GM23248 (cell line): Measurements from ENCODE around the gene SNX27. TPM values are rescaled to one million over a fixed set of nuclear protein-coding genes. Genes with fewer than 3 reads are reported as not detected.

Experiments used
- DNase-seq: peaks from one replicate; pipeline ENCODE4 v3.0.0-alpha.2; 2015
- H2AFZ ChIP-seq: fragments of 200-600 bp; sonication (generic); 2 replicates; pipeline ENCODE4 v1.6.1; 2016; ENCODE audit warnings: antibody characterized with exemption
- H3F3A ChIP-seq: fragments of 200-600 bp; sonication (generic); 2 replicates; pipeline ENCODE4 v1.6.1; 2016; ENCODE audit warnings: mild to moderate bottlenecking, antibody characterized with exemption, mixed run types; ENCODE audit not compliant: insufficient read depth
- H3K27ac ChIP-seq: fragments of 200-600 bp; sonication (generic); 2 replicates; pipeline ENCODE4 v1.5.1; 2016; ENCODE audit warnings: mild to moderate bottlenecking
- H3K27me3 ChIP-seq: fragments of 200-600 bp; sonication (generic); replicated peaks from 2 replicates; pipeline ENCODE4 v1.6.1; 2016; ENCODE audit warnings: mild to moderate bottlenecking; ENCODE audit not compliant: insufficient read depth
- H3K36me3 ChIP-seq: fragments of 200-600 bp; sonication (generic); 2 replicates; pipeline ENCODE4 v1.6.1; 2016; ENCODE audit warnings: low read depth, mild to moderate bottlenecking
- H3K4me1 ChIP-seq: fragments of 200-600 bp; sonication (generic); 2 replicates; pipeline ENCODE4 v1.6.1; 2016; ENCODE audit warnings: mild to moderate bottlenecking; ENCODE audit not compliant: insufficient read depth
- H3K4me2 ChIP-seq: fragments of 200-600 bp; sonication (generic); one replicate; pipeline ENCODE4 v1.6.1; 2016; ENCODE audit warnings: mild to moderate bottlenecking; ENCODE audit not compliant: unreplicated experiment
- H3K4me3 ChIP-seq: fragments of 200-600 bp; sonication (generic); 2 replicates; pipeline ENCODE4 v1.5.1; 2016; ENCODE audit warnings: mild to moderate bottlenecking
- H3K79me2 ChIP-seq: fragments of 200-600 bp; sonication (generic); 2 replicates; pipeline ENCODE4 v1.6.1; 2016; ENCODE audit warnings: mild to moderate bottlenecking; ENCODE audit not compliant: insufficient read depth
- H3K9ac ChIP-seq: fragments of 200-600 bp; sonication (generic); 2 replicates; pipeline ENCODE4 v1.6.1; 2016; ENCODE audit warnings: mild to moderate bottlenecking
- H3K9me2 ChIP-seq: fragments of 200-600 bp; sonication (generic); 2 replicates; pipeline ENCODE4 v1.6.1; 2016; ENCODE audit warnings: mixed run types, mild to moderate bottlenecking, moderate library complexity; ENCODE audit not compliant: insufficient read depth
- H3K9me3 ChIP-seq: fragments of 200-600 bp; sonication (generic); one replicate; pipeline ENCODE4 v1.6.1; 2017; ENCODE audit warnings: low read depth
- H4K20me1 ChIP-seq: fragments of 200-600 bp; sonication (generic); 2 replicates; pipeline ENCODE4 v1.6.0; 2016; ENCODE audit not compliant: insufficient read depth
- EZH2 ChIP-seq: fragments of 200-600 bp; sonication (generic); IDR thresholded peaks from 2 replicates; pipeline ENCODE4 v1.6.1; 2018; ENCODE audit warnings: antibody characterized with exemption, mild to moderate bottlenecking; ENCODE audit not compliant: insufficient read depth, poor library complexity, severe bottlenecking
- EZH2phosphoT487 ChIP-seq: fragments of 200-600 bp; sonication (generic); IDR thresholded peaks from 2 replicates; pipeline ENCODE4 v1.6.1; 2018; ENCODE audit warnings: antibody characterized with exemption, moderate library complexity, mild to moderate bottlenecking, low read depth; ENCODE audit not compliant: insufficient read depth
- WGBS, 2 experiments: methylation state at CpG; one replicate each; pipeline ENCODE4 v1.1.6; 2015 to 2017; ENCODE audit warnings: low lambda C conversion rate in 2 of 2, low coverage in 1 of 2; ENCODE audit errors: missing lambda C conversion rate in 2 of 2; 5-methylcytosine and 5-hydroxymethylcytosine counted together
- in situ Hi-C: fragments of 300-500 bp; cut with MboI; formaldehyde crosslinking; loops from 2 replicates; pipeline ENCODE4 v1.15.0; 2020
- polyA plus RNA-seq: library from polyadenylated mRNA; unstranded; fragments of >200 nt; fragmentation: Nextera tagmentation; extraction: Ambion mirVana; gene quantifications from 2 replicates; pipeline ENCODE4 v1.2.1, GENCODE V29; 2016
- total RNA-seq: library from RNA; depleted of rRNA; stranded (reverse); fragments of >200 nt; shearing (Covaris generic); gene quantifications from 2 replicates; pipeline ENCODE4 v1.2.3, GENCODE V29; 2014

Gene SNX27
- total and polyA plus RNA-seq, 2 experiments from 2014 or later: 12.0 to 18.0 TPM

GRCh38 chr1:151702936-151703335 is 91.1 kb downstream of the SNX27 start:
- TF ChIP-seq EZH2phosphoT487 (no peak), EZH2 (no peak)
- Histone ChIP-seq H3K27me3 (no peaks in the 10 kb centered on the region), H2AFZ (no peak overlapping the region), H3K9me2 (no peaks in the 10 kb centered on the region), H3K4me1 (no peaks in the 10 kb centered on the region), H3K4me2 (no peak overlapping the region), H3K9ac (no peak overlapping the region), H3K9me3 (no peaks in the 10 kb centered on the region), H3F3A (no peaks in the 10 kb centered on the region), H3K27ac (no peak overlapping the region), H4K20me1 (no peaks in the 10 kb centered on the region), H3K36me3 (0 out of 2 replicates have a peak, but pooled peaks cover 8% of the 10 kb centered on the region), H3K4me3 (no peak overlapping the region), H3K79me2 (no peaks in the 10 kb centered on the region)
- WGBS, 2 experiments: 44 to 51% methylated on average over 7 to 8 of the region's 8 CpGs
- in situ Hi-C loops: no loop called here
- DNase-seq: no peak

- Histone ChIP-seq H2AFZ (no peak overlapping the region), H3K79me2 (no peaks in the 10 kb centered on the region), H3K27ac (no peak overlapping the region), H3K36me3 (0 out of 2 replicates have a peak, but pooled peaks cover 8% of the 10 kb centered on the region), H3K9ac (no peak overlapping the region), H3K27me3 (no peaks in the 10 kb centered on the region), H3F3A (no peaks in the 10 kb centered on the region), H3K9me2 (no peaks in the 10 kb centered on the region), H4K20me1 (no peaks in the 10 kb centered on the region), H3K4me1 (no peaks in the 10 kb centered on the region), H3K4me3 (no peak overlapping the region), H3K9me3 (no peaks in the 10 kb centered on the region), H3K4me2 (no peak overlapping the region)
- WGBS, 2 experiments: 82 to 89% methylated on average over 10 to 17 of the region's 17 CpGs
- in situ Hi-C loops: no loop called here
- TF ChIP-seq EZH2 (no peak), EZH2phosphoT487 (no peak)
- DNase-seq: no peak
Measured at GRCh38 chr1:151703813-151704212, 92.0 kb downstream of the SNX27 start.

GRCh38 chr1:151704246-151704645 is 92.4 kb downstream of the SNX27 start:
- Histone ChIP-seq H3K36me3 (0 out of 2 replicates have a peak, but pooled peaks cover 8% of the 10 kb centered on the region), H3K4me2 (no peak overlapping the region), H3K27me3 (no peaks in the 10 kb centered on the region), H3K4me3 (no peak overlapping the region), H3F3A (no peaks in the 10 kb centered on the region), H3K9ac (no peak overlapping the region), H2AFZ (no peak overlapping the region), H3K27ac (no peak overlapping the region), H4K20me1 (no peaks in the 10 kb centered on the region), H3K9me3 (no peaks in the 10 kb centered on the region), H3K9me2 (no peaks in the 10 kb centered on the region), H3K4me1 (no peaks in the 10 kb centered on the region), H3K79me2 (no peaks in the 10 kb centered on the region)
- 79 to 86% methylated on average over 4 of the region's 4 CpGs for WGBS, 2 experiments
- DNase-seq: no peak
- in situ Hi-C loops: no loop called here
- TF ChIP-seq EZH2phosphoT487 (no peak), EZH2 (no peak)

GRCh38 chr1:151705146-151705545 is 93.3 kb downstream of the SNX27 start:
- Histone ChIP-seq H3K4me2 (no peak overlapping the region), H3K4me3 (no peak overlapping the region), H3K9me2 (no peaks in the 10 kb centered on the region), H2AFZ (no peak overlapping the region), H3K9me3 (no peaks in the 10 kb centered on the region), H3K27ac (no peak overlapping the region), H3K79me2 (no peaks in the 10 kb centered on the region), H3F3A (no peaks in the 10 kb centered on the region), H3K9ac (no peak overlapping the region), H4K20me1 (no peaks in the 10 kb centered on the region), H3K27me3 (no peaks in the 10 kb centered on the region), H3K4me1 (no peaks in the 10 kb centered on the region), H3K36me3 (no peaks in the 10 kb centered on the region)
- in situ Hi-C loops: no loop called here
- 84 to 89% methylated on average over 7 of the region's 7 CpGs for WGBS, 2 experiments
- TF ChIP-seq EZH2phosphoT487: no peak
- no peak for TF ChIP-seq EZH2
- no peak for DNase-seq
